ENCODE data around the gene NOTCH1.

DNA sequence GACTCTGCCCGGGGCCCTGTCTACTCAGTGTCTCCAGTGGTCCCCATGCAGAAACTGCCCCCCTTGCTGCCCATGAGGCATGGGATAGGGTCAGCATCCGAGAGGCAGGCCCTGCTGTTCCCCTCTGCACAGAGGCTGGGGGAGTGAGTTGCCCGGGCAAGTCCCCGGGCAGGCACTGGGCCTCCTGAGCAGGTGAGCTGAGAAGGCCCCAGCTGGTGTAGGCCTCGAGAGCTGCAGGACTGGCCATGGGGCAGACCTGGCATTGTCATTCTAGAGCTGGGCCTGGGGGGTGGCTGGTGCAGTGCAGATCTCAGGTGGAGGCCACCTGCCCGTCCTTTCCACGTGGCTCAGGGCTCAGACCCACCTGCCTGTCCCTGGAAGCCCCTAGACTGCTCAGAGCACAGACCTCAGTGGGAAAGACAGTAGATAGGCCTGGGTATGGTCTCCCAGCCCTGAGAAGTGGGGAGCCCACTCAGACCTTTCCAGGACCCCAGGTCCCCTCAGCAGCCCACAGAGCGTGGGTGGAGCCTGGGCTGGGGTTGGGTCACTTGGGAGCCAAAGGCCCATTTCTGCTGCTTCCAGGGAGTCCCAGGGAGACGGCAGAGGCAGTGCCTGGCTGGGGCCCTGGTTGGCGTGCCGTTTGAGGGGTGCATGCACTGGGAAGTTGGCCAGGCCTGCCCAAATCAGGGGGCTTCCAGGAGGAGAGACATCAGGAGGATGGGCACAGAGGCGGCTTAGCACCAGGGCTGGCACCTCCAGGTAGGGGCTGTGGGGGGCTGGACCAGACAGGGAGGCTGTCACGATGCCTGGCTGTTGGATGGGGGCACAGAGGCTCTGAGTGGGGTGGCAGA is 4.8 kb upstream of the NOTCH1 start:
- TF ChIP-seq POLR2A (IDR thresholded peaks at IDR 0.05) (no peak), EP300 (IDR thresholded peaks at IDR 0.05) (no peak), POLR2AphosphoS5 (IDR thresholded peaks at IDR 0.05) (no peak)
- TF ChIP-seq, protein P1, sequence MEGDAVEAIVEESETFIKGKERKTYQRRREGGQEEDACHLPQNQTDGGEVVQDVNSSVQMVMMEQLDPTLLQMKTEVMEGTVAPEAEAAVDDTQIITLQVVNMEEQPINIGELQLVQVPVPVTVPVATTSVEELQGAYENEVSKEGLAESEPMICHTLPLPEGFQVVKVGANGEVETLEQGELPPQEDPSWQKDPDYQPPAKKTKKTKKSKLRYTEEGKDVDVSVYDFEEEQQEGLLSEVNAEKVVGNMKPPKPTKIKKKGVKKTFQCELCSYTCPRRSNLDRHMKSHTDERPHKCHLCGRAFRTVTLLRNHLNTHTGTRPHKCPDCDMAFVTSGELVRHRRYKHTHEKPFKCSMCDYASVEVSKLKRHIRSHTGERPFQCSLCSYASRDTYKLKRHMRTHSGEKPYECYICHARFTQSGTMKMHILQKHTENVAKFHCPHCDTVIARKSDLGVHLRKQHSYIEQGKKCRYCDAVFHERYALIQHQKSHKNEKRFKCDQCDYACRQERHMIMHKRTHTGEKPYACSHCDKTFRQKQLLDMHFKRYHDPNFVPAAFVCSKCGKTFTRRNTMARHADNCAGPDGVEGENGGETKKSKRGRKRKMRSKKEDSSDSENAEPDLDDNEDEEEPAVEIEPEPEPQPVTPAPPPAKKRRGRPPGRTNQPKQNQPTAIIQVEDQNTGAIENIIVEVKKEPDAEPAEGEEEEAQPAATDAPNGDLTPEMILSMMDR (IDR thresholded peaks at IDR 0.05): no peak
